WERI-Rb-1 (cell line): Measurements from ENCODE around the gene MYOD1.

Experiments
- DNase-seq: peaks from one replicate; pipeline ENCODE4 v3.0.0-alpha.2; 2020
- H3K27ac ChIP-seq: fragments of 250-450 bp; sonication (Bioruptor Pico); 2 replicates; pipeline ENCODE4 v1.5.1; 2020; ENCODE audit warnings: mild to moderate bottlenecking, moderate library complexity
- H3K27me3 ChIP-seq: fragments of 250-450 bp; sonication (Bioruptor Pico); 2 replicates; pipeline ENCODE4 v1.5.1; 2021; ENCODE audit warnings: mild to moderate bottlenecking, low read depth, moderate library complexity; ENCODE audit not compliant: insufficient read depth, severe bottlenecking
- H3K36me3 ChIP-seq: fragments of 250-450 bp; sonication (Bioruptor Pico); 2 replicates; pipeline ENCODE4 v1.5.1; 2020; ENCODE audit warnings: mild to moderate bottlenecking, moderate library complexity
- H3K4me3 ChIP-seq: 2 replicates; pipeline ENCODE4 v1.5.1; 2011; ENCODE audit warnings: low read depth, mild to moderate bottlenecking, control low read depth, low read length
- H3K9me3 ChIP-seq: fragments of 250-450 bp; sonication (Bioruptor Pico); 2 replicates; pipeline ENCODE4 v1.5.1; 2021; ENCODE audit warnings: mild to moderate bottlenecking, moderate library complexity; ENCODE audit not compliant: severe bottlenecking
- CTCF ChIP-seq: IDR thresholded peaks from 2 replicates; pipeline ENCODE4 v1.5.1; 2011; ENCODE audit warnings: low read depth, mild to moderate bottlenecking, control low read depth, inconsistent platforms, low read length

MYOD1 gene

GRCh38 chr11:17736930-17737817 is 17.8 kb downstream of the MYOD1 start:
- Histone ChIP-seq H3K27me3 (no peaks in the 10 kb centered on the region), H3K36me3 (peaks cover 51% of the 10 kb centered on the region), H3K9me3 (no peaks in the 10 kb centered on the region), H3K27ac (peak overlapping the region; percentile 76), H3K4me3 (peak overlapping the region; percentile 6)
- DNase-seq = no peak
- no peak for TF ChIP-seq CTCF

- no peak for DNase-seq
- H3K27me3 ChIP-seq = no peaks in the 10 kb centered on the region
- no peak for TF ChIP-seq CTCF
- H3K4me3 ChIP-seq = peak overlapping the region; percentile 45
- peaks cover 51% of the 10 kb centered on the region for H3K36me3 ChIP-seq
- H3K27ac ChIP-seq = peak overlapping the region; percentile 76
- no peaks in the 10 kb centered on the region for H3K9me3 ChIP-seq
These were observed 19.0 kb downstream of the MYOD1 start for GRCh38 chr11:17738151-17738973.

GRCh38 chr11:17739945-17740338 is 20.6 kb downstream of the MYOD1 start:
- DNase-seq = no peak
- H3K27me3 ChIP-seq = no peaks in the 10 kb centered on the region
- H3K4me3 ChIP-seq = no peak overlapping the region
- H3K36me3 ChIP-seq = peaks cover 51% of the 10 kb centered on the region
- H3K9me3 ChIP-seq = no peaks in the 10 kb centered on the region
- H3K27ac ChIP-seq = no peak overlapping the region
- TF ChIP-seq CTCF = no peak

GRCh38 chr11:17740649-17741235 is 21.4 kb downstream of the MYOD1 start:
- no peak for DNase-seq
- Histone ChIP-seq H3K27me3 (no peaks in the 10 kb centered on the region), H3K36me3 (peaks cover 48% of the 10 kb centered on the region), H3K4me3 (no peak overlapping the region), H3K27ac (no peak overlapping the region), H3K9me3 (no peaks in the 10 kb centered on the region)
- no peak for TF ChIP-seq CTCF

- Histone ChIP-seq H3K27me3 (no peaks in the 10 kb centered on the region), H3K27ac (no peak overlapping the region), H3K4me3 (no peak overlapping the region), H3K36me3 (peaks cover 41% of the 10 kb centered on the region), H3K9me3 (no peaks in the 10 kb centered on the region)
- TF ChIP-seq CTCF = no peak
- no peak for DNase-seq
These were observed 22.1 kb downstream of the MYOD1 start for GRCh38 chr11:17741487-17741886.
